GM12872 (cell line): Measurements from ENCODE around the gene ZFP36L1.

Experiments
- CTCF ChIP-seq: IDR thresholded peaks from 3 replicates; pipeline ENCODE4 v1.5.1; 2011; ENCODE audit warnings: low read depth, mild to moderate bottlenecking, low read length, moderate library complexity; ENCODE audit not compliant: insufficient read depth

Gene ZFP36L1

GRCh38 chr14:68759937-68760336 lies 32.9 kb downstream of the ZFP36L1 start:
- no peak for TF ChIP-seq CTCF

GRCh38 chr14:68759017-68759560 lies 33.8 kb downstream of the ZFP36L1 start:
- TF ChIP-seq CTCF: no peak

- TF ChIP-seq CTCF: no peak
Observed at GRCh38 chr14:68758301-68758700, 34.6 kb downstream of the ZFP36L1 start.

- no peak for TF ChIP-seq CTCF
Observed at GRCh38 chr14:68757618-68758081, 35.2 kb downstream of the ZFP36L1 start.

GRCh38 chr14:68756734-68757133 lies 36.1 kb downstream of the ZFP36L1 start:
- TF ChIP-seq CTCF: no peak

GRCh38 chr14:68756000-68756481 lies 36.8 kb downstream of the ZFP36L1 start:
- no peak for TF ChIP-seq CTCF

GRCh38 chr14:68755016-68755353 lies 37.9 kb downstream of the ZFP36L1 start:
- no peak for TF ChIP-seq CTCF
